Trophoblast cell (in vitro differentiated cells and primary cell): ENCODE measurements around the gene MACROH2A1.

Experiments used
- DNase-seq, 2 donors: peaks; one replicate each; pipeline ENCODE4 v3.0.0-alpha.2; 2016
- H2AFZ ChIP-seq: 2 replicates; pipeline ENCODE4 v1.6.1; 2013; ENCODE audit warnings: low read length, moderate library complexity, mild to moderate bottlenecking; ENCODE audit not compliant: insufficient read depth, poor library complexity
- H2AK5ac ChIP-seq: 2 replicates; pipeline ENCODE4 v1.6.1; 2013; ENCODE audit warnings: mild to moderate bottlenecking, low read length
- H2BK120ac ChIP-seq: 2 replicates; pipeline ENCODE4 v1.6.1; 2013; ENCODE audit warnings: low read length, mild to moderate bottlenecking, moderate library complexity; ENCODE audit not compliant: insufficient read depth, poor library complexity
- H2BK12ac ChIP-seq: 2 replicates; pipeline ENCODE4 v1.6.1; 2013; ENCODE audit warnings: mild to moderate bottlenecking, low read length, moderate library complexity
- H2BK5ac ChIP-seq: 2 replicates; pipeline ENCODE4 v1.6.1; 2013; ENCODE audit warnings: low read length, low read depth, moderate library complexity, mild to moderate bottlenecking; ENCODE audit not compliant: poor library complexity
- H3K14ac ChIP-seq: 2 replicates; pipeline ENCODE4 v1.6.1; 2013; ENCODE audit warnings: mild to moderate bottlenecking, low read length
- H3K18ac ChIP-seq: 2 replicates; pipeline ENCODE4 v1.6.1; 2013; ENCODE audit warnings: mild to moderate bottlenecking, low read length
- H3K23ac ChIP-seq: 2 replicates; pipeline ENCODE4 v1.6.1; 2013; ENCODE audit warnings: low read length
- H3K27ac ChIP-seq: 2 replicates; pipeline ENCODE4 v1.5.1; 2013; ENCODE audit warnings: low read depth, mild to moderate bottlenecking, inconsistent platforms, low read length, moderate library complexity
- H3K27me3 ChIP-seq: 2 replicates; pipeline ENCODE4 v1.6.1; 2013; ENCODE audit warnings: inconsistent platforms, mild to moderate bottlenecking, low read length, moderate library complexity; ENCODE audit not compliant: insufficient read depth
- H3K36me3 ChIP-seq, 2 experiments: 1 replicate in 1 of 2; 2 replicates in 1 of 2; pipeline ENCODE4 v1.6.1; 2013; ENCODE audit warnings: low read length in 2 of 2, mild to moderate bottlenecking in 2 of 2, moderate library complexity in 1 of 2; ENCODE audit not compliant: insufficient read depth in 2 of 2, control insufficient read depth in 1 of 2
- H3K4ac ChIP-seq: 2 replicates; pipeline ENCODE4 v1.6.1; 2013; ENCODE audit warnings: low read depth, mild to moderate bottlenecking, low read length, moderate library complexity
- H3K4me1 ChIP-seq, 2 experiments: 1 replicate in 1 of 2; 2 replicates in 1 of 2; pipeline ENCODE4 v1.6.1; 2013; ENCODE audit warnings: low read length in 2 of 2, mild to moderate bottlenecking in 2 of 2, moderate library complexity in 1 of 2; ENCODE audit not compliant: insufficient read depth in 2 of 2, control insufficient read depth in 1 of 2
- H3K4me2 ChIP-seq: 2 replicates; pipeline ENCODE4 v1.6.1; 2013; ENCODE audit warnings: inconsistent platforms, mild to moderate bottlenecking, low read length, moderate library complexity
- H3K4me3 ChIP-seq: 2 replicates; pipeline ENCODE4 v1.5.1; 2013; ENCODE audit warnings: mild to moderate bottlenecking, low read depth, low read length, inconsistent platforms
- H3K79me1 ChIP-seq: one replicate; pipeline ENCODE4 v1.6.1; 2013; ENCODE audit warnings: low read length
- H3K79me2 ChIP-seq: 2 replicates; pipeline ENCODE4 v1.6.1; 2013; ENCODE audit warnings: low read length, mild to moderate bottlenecking; ENCODE audit not compliant: control insufficient read depth, insufficient read depth, poor library complexity
- H3K9ac ChIP-seq: 2 replicates; pipeline ENCODE4 v1.6.1; 2013; ENCODE audit warnings: mild to moderate bottlenecking, low read length
- H3K9me3 ChIP-seq: 2 replicates; pipeline ENCODE4 v1.6.1; 2013; ENCODE audit warnings: low read depth, mild to moderate bottlenecking, control low read depth, inconsistent platforms, low read length; ENCODE audit not compliant: insufficient read depth
- H4K12ac ChIP-seq: 2 replicates; pipeline ENCODE4 v1.6.1; 2013; ENCODE audit warnings: low read depth, mild to moderate bottlenecking, low read length, moderate library complexity
- H4K8ac ChIP-seq: 2 replicates; pipeline ENCODE4 v1.6.1; 2013; ENCODE audit warnings: low read depth, mild to moderate bottlenecking, low read length, moderate library complexity
- H4K91ac ChIP-seq: one replicate; pipeline ENCODE4 v1.6.1; 2013; ENCODE audit warnings: low read depth, mild to moderate bottlenecking, low read length, moderate library complexity
- WGBS: extraction: QIAGEN DNeasy Blood & Tissue Kit; methylation state at CpG from one replicate; pipeline ENCODE4 v1.1.7; 2013; ENCODE audit warnings: missing lambda C conversion rate; ENCODE audit not compliant: insufficient read length, insufficient coverage; ENCODE audit errors: extremely low coverage; 5-methylcytosine and 5-hydroxymethylcytosine counted together

MACROH2A1 gene

GRCh38 chr5:135310328-135310989 is 88.6 kb downstream of the MACROH2A1 start:
- no peak overlapping the region for H3K4me3 ChIP-seq
- no peak overlapping the region for H4K91ac ChIP-seq
- no peak overlapping the region for H3K4ac ChIP-seq
- H2BK120ac ChIP-seq: no peak overlapping the region
- H3K36me3 ChIP-seq: no peaks in the 10 kb centered on the region
- no peak overlapping the region for H3K14ac ChIP-seq
- no peak for DNase-seq
- no peak overlapping the region for H2BK5ac ChIP-seq
- H3K18ac ChIP-seq: no peak overlapping the region
- no peak overlapping the region for H4K12ac ChIP-seq
- no peak overlapping the region for H3K9ac ChIP-seq
- H2BK12ac ChIP-seq: no peak overlapping the region
- H2AFZ ChIP-seq: no peak overlapping the region
- peaks cover 3% of the 10 kb centered on the region for H3K9me3 ChIP-seq
- no peaks in the 10 kb centered on the region for H3K79me2 ChIP-seq
- H2AK5ac ChIP-seq: no peak overlapping the region
- H3K4me1 ChIP-seq: peaks cover 0 to 6% of the 10 kb centered on the region in 2 experiments
- no peaks in the 10 kb centered on the region for H3K79me1 ChIP-seq
- no peak overlapping the region for H3K23ac ChIP-seq
- no peaks in the 10 kb centered on the region for H3K27me3 ChIP-seq
- H3K27ac ChIP-seq: no peak overlapping the region
- WGBS: no CpG with 5 or more reads among the region's 5 CpGs
- no peak overlapping the region for H4K8ac ChIP-seq
- H3K4me2 ChIP-seq: no peak overlapping the region

- no peak overlapping the region for H2BK120ac ChIP-seq
- no peaks in the 10 kb centered on the region for H3K79me2 ChIP-seq
- no peak overlapping the region for H2BK5ac ChIP-seq
- no peak overlapping the region for H3K27ac ChIP-seq
- no peaks in the 10 kb centered on the region for H3K36me3 ChIP-seq
- no peak for DNase-seq
- H3K23ac ChIP-seq: no peak overlapping the region
- no peak overlapping the region for H4K8ac ChIP-seq
- no CpG with 5 or more reads among the region's 7 CpGs for WGBS
- no peak overlapping the region for H3K18ac ChIP-seq
- H3K9me3 ChIP-seq: peaks cover 3% of the 10 kb centered on the region
- H3K79me1 ChIP-seq: no peaks in the 10 kb centered on the region
- H3K27me3 ChIP-seq: no peaks in the 10 kb centered on the region
- H2AK5ac ChIP-seq: no peak overlapping the region
- H4K91ac ChIP-seq: no peak overlapping the region
- no peak overlapping the region for H4K12ac ChIP-seq
- no peak overlapping the region for H3K9ac ChIP-seq
- no peak overlapping the region for H3K14ac ChIP-seq
- H3K4me2 ChIP-seq: no peak overlapping the region
- peaks cover 0 to 6% of the 10 kb centered on the region in 2 experiments for H3K4me1 ChIP-seq
- H2AFZ ChIP-seq: no peak overlapping the region
- no peak overlapping the region for H3K4ac ChIP-seq
- no peak overlapping the region for H3K4me3 ChIP-seq
- no peak overlapping the region for H2BK12ac ChIP-seq
Observed at GRCh38 chr5:135309391-135310327, 89.4 kb downstream of the MACROH2A1 start.

GRCh38 chr5:135308752-135309151 is 90.3 kb downstream of the MACROH2A1 start:
- Histone ChIP-seq H3K4me1 (peaks cover 0 to 6% of the 10 kb centered on the region in 2 experiments), H3K14ac (no peak overlapping the region), H3K79me2 (no peaks in the 10 kb centered on the region), H3K9me3 (peaks cover 1% of the 10 kb centered on the region), H3K27me3 (no peaks in the 10 kb centered on the region), H2AK5ac (no peak overlapping the region), H3K36me3 (no peaks in the 10 kb centered on the region), H2AFZ (no peak overlapping the region), H2BK12ac (no peak overlapping the region), H4K12ac (no peak overlapping the region), H3K4me3 (no peak overlapping the region), H3K23ac (no peak overlapping the region), H3K4ac (no peak overlapping the region), H4K91ac (no peak overlapping the region), H3K9ac (no peak overlapping the region), H2BK5ac (no peak overlapping the region), H3K27ac (no peak overlapping the region), H4K8ac (no peak overlapping the region), H2BK120ac (no peak overlapping the region), H3K18ac (no peak overlapping the region), H3K79me1 (no peaks in the 10 kb centered on the region), H3K4me2 (no peak overlapping the region)
- WGBS: no CpG with 5 or more reads among the region's 5 CpGs
- DNase-seq: no peak

GRCh38 chr5:135308245-135308644 is 90.8 kb downstream of the MACROH2A1 start:
- H3K27me3 ChIP-seq: no peaks in the 10 kb centered on the region
- H3K4me1 ChIP-seq: peaks cover 0 to 6% of the 10 kb centered on the region in 2 experiments
- no peak overlapping the region for H2AK5ac ChIP-seq
- no peak overlapping the region for H4K91ac ChIP-seq
- H3K23ac ChIP-seq: no peak overlapping the region
- no peak overlapping the region for H2BK120ac ChIP-seq
- no peak overlapping the region for H4K12ac ChIP-seq
- no peaks in the 10 kb centered on the region for H3K79me1 ChIP-seq
- H3K36me3 ChIP-seq: no peaks in the 10 kb centered on the region
- no peaks in the 10 kb centered on the region for H3K79me2 ChIP-seq
- H3K4me3 ChIP-seq: no peak overlapping the region
- H2BK5ac ChIP-seq: no peak overlapping the region
- no peak overlapping the region for H4K8ac ChIP-seq
- no peak overlapping the region for H3K18ac ChIP-seq
- no peak overlapping the region for H3K14ac ChIP-seq
- H3K9me3 ChIP-seq: peaks cover 1% of the 10 kb centered on the region
- no peak for DNase-seq
- no peak overlapping the region for H3K27ac ChIP-seq
- no CpG with 5 or more reads among the region's 7 CpGs for WGBS
- H2AFZ ChIP-seq: no peak overlapping the region
- H3K4me2 ChIP-seq: no peak overlapping the region
- no peak overlapping the region for H3K4ac ChIP-seq
- H3K9ac ChIP-seq: no peak overlapping the region
- H2BK12ac ChIP-seq: no peak overlapping the region
